ENCODE results near the gene RCAN2. TPM values are rescaled to one million over a fixed set of nuclear protein-coding genes. Genes with fewer than 3 reads are reported as not detected.

The RCAN2 gene
- total and polyA plus RNA-seq, 9 of the 15 experiments (the other 6 are each of a cell fraction or from before 2014, with no cell fraction given) = 0.04 TPM; not detected in 8

DNA sequence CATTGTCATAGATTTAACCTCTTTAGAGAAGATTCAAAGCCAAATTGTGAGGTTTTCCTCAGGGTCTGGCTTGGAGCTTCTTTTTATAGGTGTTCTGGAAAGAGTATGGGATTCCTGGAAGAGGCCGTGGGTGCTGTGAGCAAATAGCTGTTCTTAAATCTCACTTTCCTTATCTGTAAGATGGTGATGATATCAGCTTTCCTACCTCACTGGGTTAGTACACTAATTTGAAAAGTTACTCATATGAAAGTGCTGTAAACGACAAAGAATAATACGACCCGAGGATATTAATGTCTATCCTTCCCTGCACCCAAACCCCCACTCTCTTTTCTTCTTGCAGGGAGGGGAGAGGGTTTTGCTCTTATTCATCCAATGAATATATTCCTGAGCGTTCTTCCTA is 203.6 kb downstream of the RCAN2 start:
- POLR2A ChIA-PET = interaction anchor here (0.7 kb wide), 1 partner anchor 921 kb away, joined by 3 read pairs; no protein-coding TSS in a partner anchor
- 0% methylated on average over 5 of the region's 5 CpGs for WGBS (ENCODE audit: insufficient coverage, low coverage, missing lambda C conversion rate)
- Histone ChIP-seq H4K20me1 (replicated peaks; ENCODE audit: control insufficient read depth, insufficient read depth, low read length) (no peaks in the 10 kb centered on the region), H2AFZ (ENCODE audit: low read depth, low read length) (no peak overlapping the region), H3K9ac (ENCODE audit: insufficient read depth in 1 of 2, low read depth in 2 of 2, low read length in 2 of 2) (no peak overlapping the region), H3K4me1 (replicated peaks in 1 of 2; ENCODE audit: control insufficient read depth in 2 of 2, insufficient read depth in 2 of 2, low read length in 2 of 2) (no peaks in the 10 kb centered on the region), H3K27ac (ENCODE audit: extremely low read depth, low read depth, low read length) (no peak overlapping the region), H3K4me3 (no peak overlapping the region), H3K9me3 (replicated peaks; ENCODE audit: control insufficient read depth, insufficient read depth, low read depth, low read length) (no peaks in the 10 kb centered on the region), H3K27me3 (ENCODE audit: control insufficient read depth in 2 of 2, insufficient read depth in 2 of 2, low read length in 2 of 2) (no peaks in the 10 kb centered on the region; a peak in 1 of 5 replicates), H3K4me2 (ENCODE audit: insufficient read depth, low read length) (no peak overlapping the region), H3K9me1 (ENCODE audit: control insufficient read depth, insufficient read depth, low read length) (no peaks in the 10 kb centered on the region), H3K79me2 (ENCODE audit: control insufficient read depth, insufficient read depth, low read length) (no peaks in the 10 kb centered on the region), H3K36me3 (ENCODE audit: control insufficient read depth, insufficient read depth, low read length) (no peaks in the 10 kb centered on the region)
- FAIRE-seq (no peak), ATAC-seq (no peak), DNase-seq (ENCODE audit: extremely low read depth in 1 of 4, low spot score in 3 of 4) (no peak)
- intact Hi-C loops (cut with micrococcal nuclease) = no loop called here
- TF ChIP-seq CXXC5 (CRISPR knock-in tag; IDR thresholded peaks at IDR 0.05) (no peak), HNRNPUL1 (IDR thresholded peaks at IDR 0.05; ENCODE audit: low read length) (no peak)
- TF ChIP-seq, protein P1, sequence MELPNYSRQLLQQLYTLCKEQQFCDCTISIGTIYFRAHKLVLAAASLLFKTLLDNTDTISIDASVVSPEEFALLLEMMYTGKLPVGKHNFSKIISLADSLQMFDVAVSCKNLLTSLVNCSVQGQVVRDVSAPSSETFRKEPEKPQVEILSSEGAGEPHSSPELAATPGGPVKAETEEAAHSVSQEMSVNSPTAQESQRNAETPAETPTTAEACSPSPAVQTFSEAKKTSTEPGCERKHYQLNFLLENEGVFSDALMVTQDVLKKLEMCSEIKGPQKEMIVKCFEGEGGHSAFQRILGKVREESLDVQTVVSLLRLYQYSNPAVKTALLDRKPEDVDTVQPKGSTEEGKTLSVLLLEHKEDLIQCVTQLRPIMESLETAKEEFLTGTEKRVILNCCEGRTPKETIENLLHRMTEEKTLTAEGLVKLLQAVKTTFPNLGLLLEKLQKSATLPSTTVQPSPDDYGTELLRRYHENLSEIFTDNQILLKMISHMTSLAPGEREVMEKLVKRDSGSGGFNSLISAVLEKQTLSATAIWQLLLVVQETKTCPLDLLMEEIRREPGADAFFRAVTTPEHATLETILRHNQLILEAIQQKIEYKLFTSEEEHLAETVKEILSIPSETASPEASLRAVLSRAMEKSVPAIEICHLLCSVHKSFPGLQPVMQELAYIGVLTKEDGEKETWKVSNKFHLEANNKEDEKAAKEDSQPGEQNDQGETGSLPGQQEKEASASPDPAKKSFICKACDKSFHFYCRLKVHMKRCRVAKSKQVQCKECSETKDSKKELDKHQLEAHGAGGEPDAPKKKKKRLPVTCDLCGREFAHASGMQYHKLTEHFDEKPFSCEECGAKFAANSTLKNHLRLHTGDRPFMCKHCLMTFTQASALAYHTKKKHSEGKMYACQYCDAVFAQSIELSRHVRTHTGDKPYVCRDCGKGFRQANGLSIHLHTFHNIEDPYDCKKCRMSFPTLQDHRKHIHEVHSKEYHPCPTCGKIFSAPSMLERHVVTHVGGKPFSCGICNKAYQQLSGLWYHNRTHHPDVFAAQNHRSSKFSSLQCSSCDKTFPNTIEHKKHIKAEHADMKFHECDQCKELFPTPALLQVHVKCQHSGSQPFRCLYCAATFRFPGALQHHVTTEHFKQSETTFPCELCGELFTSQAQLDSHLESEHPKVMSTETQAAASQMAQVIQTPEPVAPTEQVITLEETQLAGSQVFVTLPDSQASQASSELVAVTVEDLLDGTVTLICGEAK (IDR thresholded peaks at IDR 0.05) = no peak
- TF ChIP-seq, protein P1 (CRISPR knock-in tag; IDR thresholded peaks at IDR 0.05) = no peak
- CTCF ChIA-PET (ENCODE audit: low intra/inter-chr PET ratio) = no interaction called here
- in situ Hi-C loops (cut with MboI) = no loop called here
- no TSS peak for BruUV-seq (replicated peaks)

Measured in K562 (cell line).